Osteoblast (primary cell): ENCODE measurements around the gene CNRIP1. TPM values are rescaled to one million over a fixed set of nuclear protein-coding genes. Genes with fewer than 3 reads are reported as not detected.
"Not testable (repeated sequence)": the region's sequence is repeated elsewhere in the genome, so short reads cannot be mapped to it uniquely, and the experiment has no call there.

Experiments
- DNase-seq: peaks from one replicate; pipeline ENCODE4 v3.0.0; 2011; ENCODE audit warnings: low spot score, mixed read lengths; ENCODE audit not compliant: insufficient read length; ENCODE audit errors: missing footprints
- H2AFZ ChIP-seq: 2 replicates; pipeline ENCODE4 v1.6.0; 2011; ENCODE audit warnings: mild to moderate bottlenecking, low read length
- H3K27ac ChIP-seq: 2 replicates; pipeline ENCODE4 v1.5.1; 2011; ENCODE audit warnings: mild to moderate bottlenecking, low read depth, low read length, moderate library complexity
- H3K27me3 ChIP-seq: 2 replicates; pipeline ENCODE4 v1.6.0; 2012; ENCODE audit warnings: mild to moderate bottlenecking, control low read depth, inconsistent platforms, low read length, moderate library complexity; ENCODE audit not compliant: insufficient read depth
- H3K36me3 ChIP-seq: 2 replicates; pipeline ENCODE4 v1.5.1; 2011; ENCODE audit warnings: mild to moderate bottlenecking, low read length, control low read depth, moderate library complexity; ENCODE audit not compliant: insufficient read depth
- H3K4me1 ChIP-seq: 2 replicates; pipeline ENCODE4 v1.5.1; 2011; ENCODE audit warnings: mild to moderate bottlenecking, low read length, control low read depth, moderate library complexity; ENCODE audit not compliant: insufficient read depth
- H3K4me2 ChIP-seq: 2 replicates; pipeline ENCODE4 v1.6.0; 2011; ENCODE audit warnings: mild to moderate bottlenecking, low read length; ENCODE audit not compliant: insufficient read depth
- H3K4me3 ChIP-seq: fragments of 200-600 bp; sonication (generic); 3 replicates; pipeline ENCODE4 v1.5.1; 2012; ENCODE audit warnings: mild to moderate bottlenecking, low read length, inconsistent platforms; ENCODE audit not compliant: insufficient read depth
- H3K79me2 ChIP-seq: 2 replicates; pipeline ENCODE4 v1.6.0; 2012; ENCODE audit warnings: mild to moderate bottlenecking, low read length, control low read depth, inconsistent platforms; ENCODE audit not compliant: insufficient read depth
- H3K9me3 ChIP-seq: 2 replicates; pipeline ENCODE4 v1.5.1; 2011; ENCODE audit warnings: low read depth, low read length, control low read depth
- H4K20me1 ChIP-seq: 2 replicates; pipeline ENCODE4 v1.6.0; 2012; ENCODE audit warnings: mild to moderate bottlenecking, low read length, control low read depth; ENCODE audit not compliant: insufficient read depth
- total RNA-seq: library from RNA; depleted of rRNA; stranded (reverse); fragments of >200 nt; gene quantifications from 2 replicates; pipeline ENCODE4 v1.2.3, GENCODE V29; 2012
- TF ChIP-seq, protein P1 (sequence below): IDR thresholded peaks from 2 replicates; pipeline ENCODE4 v1.5.1; 2011; ENCODE audit warnings: mild to moderate bottlenecking, low read depth, low read length, moderate library complexity; ENCODE audit errors: extremely low read depth

Gene CNRIP1
- total RNA-seq, 1 donor = 43.4 TPM

DNA sequence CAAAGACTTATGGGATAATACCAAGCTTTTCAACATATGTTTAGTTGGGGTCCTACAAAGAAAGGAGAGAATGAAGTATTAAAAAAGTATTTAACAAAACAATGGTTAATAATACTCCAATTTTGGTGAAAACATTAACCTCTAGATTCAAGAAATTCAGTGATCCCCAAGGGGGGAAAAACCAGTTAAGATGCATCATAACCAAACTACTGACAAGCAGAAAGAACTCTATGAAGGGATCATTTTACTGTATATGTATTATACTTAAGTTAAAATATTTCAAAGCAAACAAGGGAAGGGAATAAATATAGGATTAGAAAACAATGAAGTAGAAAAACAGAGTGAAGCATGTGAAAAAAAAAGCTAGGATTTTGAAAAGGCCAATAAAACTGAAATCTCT is 8.7 kb downstream of the CNRIP1 start:
- Histone ChIP-seq H3K36me3 (peaks cover 11% of the 10 kb centered on the region), H3K27ac (no peak overlapping the region), H3K4me2 (no peak overlapping the region), H3K27me3 (no peaks in the 10 kb centered on the region), H3K9me3 (no peaks in the 10 kb centered on the region), H4K20me1 (no peaks in the 10 kb centered on the region), H3K79me2 (peaks cover 15% of the 10 kb centered on the region), H2AFZ (no peak overlapping the region), H3K4me1 (no peaks in the 10 kb centered on the region), H3K4me3 (no peak overlapping the region)
- TF ChIP-seq, protein P1, sequence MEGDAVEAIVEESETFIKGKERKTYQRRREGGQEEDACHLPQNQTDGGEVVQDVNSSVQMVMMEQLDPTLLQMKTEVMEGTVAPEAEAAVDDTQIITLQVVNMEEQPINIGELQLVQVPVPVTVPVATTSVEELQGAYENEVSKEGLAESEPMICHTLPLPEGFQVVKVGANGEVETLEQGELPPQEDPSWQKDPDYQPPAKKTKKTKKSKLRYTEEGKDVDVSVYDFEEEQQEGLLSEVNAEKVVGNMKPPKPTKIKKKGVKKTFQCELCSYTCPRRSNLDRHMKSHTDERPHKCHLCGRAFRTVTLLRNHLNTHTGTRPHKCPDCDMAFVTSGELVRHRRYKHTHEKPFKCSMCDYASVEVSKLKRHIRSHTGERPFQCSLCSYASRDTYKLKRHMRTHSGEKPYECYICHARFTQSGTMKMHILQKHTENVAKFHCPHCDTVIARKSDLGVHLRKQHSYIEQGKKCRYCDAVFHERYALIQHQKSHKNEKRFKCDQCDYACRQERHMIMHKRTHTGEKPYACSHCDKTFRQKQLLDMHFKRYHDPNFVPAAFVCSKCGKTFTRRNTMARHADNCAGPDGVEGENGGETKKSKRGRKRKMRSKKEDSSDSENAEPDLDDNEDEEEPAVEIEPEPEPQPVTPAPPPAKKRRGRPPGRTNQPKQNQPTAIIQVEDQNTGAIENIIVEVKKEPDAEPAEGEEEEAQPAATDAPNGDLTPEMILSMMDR = no peak
- no peak for DNase-seq

DNA sequence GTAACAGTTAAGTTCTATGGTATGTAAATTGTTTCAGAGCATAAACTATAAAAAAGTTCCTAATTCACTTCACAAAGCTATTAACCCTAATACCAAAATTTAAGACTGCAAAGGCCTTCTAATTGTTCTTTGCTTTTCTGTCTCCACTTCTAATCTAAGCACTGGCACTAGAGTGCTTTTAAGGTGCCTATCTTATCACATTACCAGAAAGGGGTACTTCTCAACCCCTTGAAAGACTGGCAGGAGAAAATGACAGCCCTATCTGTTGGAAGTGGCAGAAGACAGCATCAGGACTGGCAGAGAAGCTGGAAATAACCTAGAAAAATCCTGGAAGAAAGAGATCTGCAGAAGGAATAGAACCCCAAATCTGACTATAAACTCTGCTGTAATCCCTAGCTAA is 10.3 kb downstream of the CNRIP1 start:
- H3K9me3 ChIP-seq = no peaks in the 10 kb centered on the region
- TF ChIP-seq, protein P1 = no peak
- no peak overlapping the region for H3K4me3 ChIP-seq
- H3K4me1 ChIP-seq = no peaks in the 10 kb centered on the region
- DNase-seq = no peak
- H3K27me3 ChIP-seq = no peaks in the 10 kb centered on the region
- H4K20me1 ChIP-seq = no peaks in the 10 kb centered on the region
- peaks cover 9% of the 10 kb centered on the region for H3K79me2 ChIP-seq
- no peak overlapping the region for H3K27ac ChIP-seq
- no peaks in the 10 kb centered on the region for H3K36me3 ChIP-seq
- no peak overlapping the region for H2AFZ ChIP-seq
- H3K4me2 ChIP-seq = no peak overlapping the region

DNA sequence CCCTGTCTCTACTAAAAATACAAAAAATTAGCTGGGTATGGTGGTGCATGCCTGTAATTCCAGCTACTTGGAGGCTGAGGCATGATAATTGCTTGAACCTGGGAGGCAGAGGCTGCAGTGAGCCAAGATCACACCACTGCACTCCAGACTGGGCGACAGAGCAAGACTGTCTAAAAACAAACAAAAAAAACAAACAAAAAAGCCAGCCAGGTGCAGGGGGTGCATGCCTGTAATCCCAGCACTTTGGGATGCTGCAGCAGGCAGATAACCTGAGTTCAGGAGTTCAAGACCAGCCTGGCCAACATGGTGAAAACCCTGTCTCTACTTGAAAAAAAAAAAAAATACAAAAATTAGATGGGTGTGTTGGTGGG is 15.9 kb downstream of the CNRIP1 start:
- not testable (repeated sequence) for H2AFZ ChIP-seq, DNase-seq, H3K79me2 ChIP-seq, H3K4me2 ChIP-seq, H3K4me3 ChIP-seq, H3K36me3 ChIP-seq, H3K27ac ChIP-seq, H3K9me3 ChIP-seq, H4K20me1 ChIP-seq, H3K27me3 ChIP-seq
- H3K4me1 ChIP-seq = peaks cover 10% of the 10 kb centered on the region

DNA sequence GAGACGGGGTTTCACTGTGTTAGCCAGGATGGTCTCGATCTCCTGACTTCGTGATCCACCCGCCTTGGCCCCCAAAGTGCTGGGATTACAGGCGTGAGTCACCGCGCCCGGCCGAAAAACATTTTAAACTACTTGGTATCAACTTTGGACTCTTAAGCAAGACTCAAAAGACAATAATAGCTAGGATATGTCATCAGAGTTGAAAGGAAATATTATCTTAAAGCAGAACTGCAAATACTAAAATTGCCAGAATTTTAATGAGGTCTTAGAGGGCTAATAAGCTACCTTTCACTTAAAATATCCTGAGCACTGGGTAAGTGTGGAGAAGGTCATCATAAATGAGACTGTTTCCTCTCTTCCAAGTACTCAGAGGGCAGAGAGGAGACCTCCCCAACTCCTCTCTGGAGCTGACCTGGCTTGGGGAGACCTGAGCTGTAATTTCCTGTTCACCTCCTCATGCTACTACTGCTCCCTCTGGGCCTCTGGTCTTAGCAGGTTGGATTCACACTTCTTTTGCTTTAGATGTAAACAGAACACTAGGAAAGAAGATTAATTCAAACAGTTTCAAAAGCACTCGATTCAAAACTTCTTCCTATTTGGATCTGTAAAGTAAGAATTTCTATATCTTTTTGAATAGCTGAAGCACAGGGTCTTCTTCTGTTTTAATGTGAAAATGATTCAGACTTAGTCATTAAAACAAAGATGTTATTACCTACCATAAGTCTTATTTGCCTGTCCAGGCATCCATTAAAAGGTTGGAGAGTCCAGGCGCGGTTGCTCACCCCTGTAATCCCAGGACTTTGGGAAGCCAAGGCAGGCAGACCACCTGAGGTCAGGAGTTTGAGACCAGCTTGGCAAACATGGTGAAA is 16.5 kb downstream of the CNRIP1 start:
- H3K36me3 ChIP-seq = no peaks in the 10 kb centered on the region
- no peak overlapping the region for H2AFZ ChIP-seq
- H3K4me1 ChIP-seq = peaks cover 10% of the 10 kb centered on the region
- H4K20me1 ChIP-seq = no peaks in the 10 kb centered on the region
- no peaks in the 10 kb centered on the region for H3K79me2 ChIP-seq
- H3K9me3 ChIP-seq = no peaks in the 10 kb centered on the region
- no peak overlapping the region for H3K4me2 ChIP-seq
- TF ChIP-seq, protein P1 = no peak
- no peak for DNase-seq
- no peaks in the 10 kb centered on the region for H3K27me3 ChIP-seq
- no peak overlapping the region for H3K27ac ChIP-seq
- H3K4me3 ChIP-seq = no peak overlapping the region
